ENCODE measurements around the gene NID1. TPM values are rescaled to one million over a fixed set of nuclear protein-coding genes. Genes with fewer than 3 reads are reported as not detected.

Gene NID1
- total RNA-seq, 1 experiment from 2014 or later = 8.6 TPM

DNA sequence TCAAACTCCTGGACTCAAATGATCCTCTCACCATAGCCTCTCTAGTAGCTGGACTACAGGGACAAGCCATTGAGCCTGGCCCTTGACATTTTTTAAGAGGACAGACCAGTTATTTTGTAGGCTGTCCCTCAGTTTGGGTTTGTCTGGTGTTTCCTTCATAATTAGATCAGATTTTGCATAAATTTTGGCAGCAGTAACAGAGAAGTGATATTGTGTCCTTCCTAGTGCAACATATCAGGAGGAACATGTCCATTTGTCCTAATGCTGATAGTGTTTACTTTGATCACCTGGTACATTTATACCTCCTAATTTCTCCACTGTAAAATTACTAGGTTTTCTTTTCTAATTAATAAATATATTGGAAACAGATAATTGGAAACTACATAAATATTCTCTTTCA is 5.9 kb upstream of the NID1 start:
- Mint-ChIP-seq H3K9me3 (ENCODE audit: low read depth, unreplicated experiment) (no peaks in the 10 kb centered on the region), H3K27me3 (ENCODE audit: unreplicated experiment) (peaks cover 18% of the 10 kb centered on the region), H3K36me3 (ENCODE audit: insufficient read depth, unreplicated experiment) (no peaks in the 10 kb centered on the region), H3K27ac (ENCODE audit: unreplicated experiment) (no peak overlapping the region), H3K4me1 (ENCODE audit: low read depth, unreplicated experiment) (no peaks in the 10 kb centered on the region), H3K4me3 (ENCODE audit: low read depth, unreplicated experiment) (no peak overlapping the region)
- no TSS peak for BruUV-seq (replicated peaks)
- intact Hi-C loops (cut with micrococcal nuclease; ENCODE audit: unreplicated experiment) = no loop called here
- DNase-seq = no peak
- CTCF ChIA-PET = no interaction called here
- TF ChIP-seq, protein P1, sequence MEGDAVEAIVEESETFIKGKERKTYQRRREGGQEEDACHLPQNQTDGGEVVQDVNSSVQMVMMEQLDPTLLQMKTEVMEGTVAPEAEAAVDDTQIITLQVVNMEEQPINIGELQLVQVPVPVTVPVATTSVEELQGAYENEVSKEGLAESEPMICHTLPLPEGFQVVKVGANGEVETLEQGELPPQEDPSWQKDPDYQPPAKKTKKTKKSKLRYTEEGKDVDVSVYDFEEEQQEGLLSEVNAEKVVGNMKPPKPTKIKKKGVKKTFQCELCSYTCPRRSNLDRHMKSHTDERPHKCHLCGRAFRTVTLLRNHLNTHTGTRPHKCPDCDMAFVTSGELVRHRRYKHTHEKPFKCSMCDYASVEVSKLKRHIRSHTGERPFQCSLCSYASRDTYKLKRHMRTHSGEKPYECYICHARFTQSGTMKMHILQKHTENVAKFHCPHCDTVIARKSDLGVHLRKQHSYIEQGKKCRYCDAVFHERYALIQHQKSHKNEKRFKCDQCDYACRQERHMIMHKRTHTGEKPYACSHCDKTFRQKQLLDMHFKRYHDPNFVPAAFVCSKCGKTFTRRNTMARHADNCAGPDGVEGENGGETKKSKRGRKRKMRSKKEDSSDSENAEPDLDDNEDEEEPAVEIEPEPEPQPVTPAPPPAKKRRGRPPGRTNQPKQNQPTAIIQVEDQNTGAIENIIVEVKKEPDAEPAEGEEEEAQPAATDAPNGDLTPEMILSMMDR (IDR thresholded peaks at IDR 0.05; ENCODE audit: unreplicated experiment) = no peak

DNA sequence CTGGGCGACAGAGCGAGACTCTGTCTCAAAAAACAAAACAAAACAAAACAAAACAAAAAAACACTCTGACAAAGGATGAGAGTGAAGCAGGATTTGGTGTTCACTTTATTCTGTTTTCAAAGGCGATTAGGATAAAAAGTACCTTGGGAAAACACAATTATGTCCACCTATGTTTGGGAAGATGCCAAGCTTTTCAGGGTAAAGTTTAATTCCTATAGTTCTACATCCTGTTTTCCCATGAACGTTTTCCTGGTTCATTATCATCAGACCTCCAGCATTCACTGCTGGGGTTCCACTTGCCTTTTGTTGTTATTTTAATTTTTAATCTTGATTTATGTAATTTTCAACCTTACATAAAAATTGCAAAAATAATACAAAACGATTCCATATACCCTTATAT is 4.9 kb upstream of the NID1 start:
- Mint-ChIP-seq H3K4me3 (ENCODE audit: low read depth, unreplicated experiment) (no peak overlapping the region), H3K27ac (ENCODE audit: unreplicated experiment) (no peak overlapping the region), H3K9me3 (ENCODE audit: low read depth, unreplicated experiment) (no peaks in the 10 kb centered on the region), H3K4me1 (ENCODE audit: low read depth, unreplicated experiment) (no peaks in the 10 kb centered on the region), H3K27me3 (ENCODE audit: unreplicated experiment) (peaks cover 25% of the 10 kb centered on the region), H3K36me3 (ENCODE audit: insufficient read depth, unreplicated experiment) (peaks cover 2% of the 10 kb centered on the region)
- no peak for DNase-seq
- no TSS peak for BruUV-seq (replicated peaks)
- intact Hi-C loops (cut with micrococcal nuclease; ENCODE audit: unreplicated experiment) = no loop called here
- TF ChIP-seq, protein P1 (IDR thresholded peaks at IDR 0.05; ENCODE audit: unreplicated experiment) = no peak
- CTCF ChIA-PET = no interaction called here

DNA sequence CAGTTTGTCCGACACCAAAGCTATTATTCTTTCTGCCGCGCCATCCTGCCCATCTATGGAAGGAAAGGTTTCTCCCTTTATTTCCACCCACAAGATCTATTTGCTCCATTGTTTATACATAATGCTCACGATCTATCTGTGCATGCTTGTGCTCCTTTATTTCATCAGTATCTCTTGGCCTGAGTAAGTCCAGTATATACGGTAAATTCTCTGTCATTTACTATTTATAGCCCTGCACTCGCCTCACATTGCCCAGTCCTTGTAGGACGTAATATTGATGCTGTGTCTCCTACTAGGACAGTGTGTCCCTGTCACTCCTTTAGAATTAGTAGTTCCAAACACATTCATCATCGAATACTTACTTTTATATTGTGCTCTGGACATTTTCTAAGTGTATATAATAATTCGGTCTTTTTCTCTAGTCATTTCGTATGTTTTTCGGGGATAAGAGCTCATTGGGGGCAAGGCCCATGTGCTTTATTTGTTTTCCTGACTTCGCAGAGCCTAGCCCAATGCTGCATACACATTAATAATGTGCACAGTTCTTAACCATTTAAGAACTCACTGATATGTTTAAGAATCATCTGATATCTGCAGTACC is 3.1 kb upstream of the NID1 start:
- Mint-ChIP-seq H3K36me3 (ENCODE audit: insufficient read depth, unreplicated experiment) (peaks cover 5% of the 10 kb centered on the region), H3K27me3 (ENCODE audit: unreplicated experiment) (peaks cover 25% of the 10 kb centered on the region), H3K4me3 (ENCODE audit: low read depth, unreplicated experiment) (no peak overlapping the region), H3K9me3 (ENCODE audit: low read depth, unreplicated experiment) (no peaks in the 10 kb centered on the region), H3K27ac (ENCODE audit: unreplicated experiment) (no peak overlapping the region), H3K4me1 (ENCODE audit: low read depth, unreplicated experiment) (no peaks in the 10 kb centered on the region)
- DNase-seq = no peak
- TF ChIP-seq, protein P1 (IDR thresholded peaks at IDR 0.05; ENCODE audit: unreplicated experiment) = no peak
- no TSS peak for BruUV-seq (replicated peaks)
- intact Hi-C loops (cut with micrococcal nuclease; ENCODE audit: unreplicated experiment) = no loop called here
- CTCF ChIA-PET = no interaction called here

DNA sequence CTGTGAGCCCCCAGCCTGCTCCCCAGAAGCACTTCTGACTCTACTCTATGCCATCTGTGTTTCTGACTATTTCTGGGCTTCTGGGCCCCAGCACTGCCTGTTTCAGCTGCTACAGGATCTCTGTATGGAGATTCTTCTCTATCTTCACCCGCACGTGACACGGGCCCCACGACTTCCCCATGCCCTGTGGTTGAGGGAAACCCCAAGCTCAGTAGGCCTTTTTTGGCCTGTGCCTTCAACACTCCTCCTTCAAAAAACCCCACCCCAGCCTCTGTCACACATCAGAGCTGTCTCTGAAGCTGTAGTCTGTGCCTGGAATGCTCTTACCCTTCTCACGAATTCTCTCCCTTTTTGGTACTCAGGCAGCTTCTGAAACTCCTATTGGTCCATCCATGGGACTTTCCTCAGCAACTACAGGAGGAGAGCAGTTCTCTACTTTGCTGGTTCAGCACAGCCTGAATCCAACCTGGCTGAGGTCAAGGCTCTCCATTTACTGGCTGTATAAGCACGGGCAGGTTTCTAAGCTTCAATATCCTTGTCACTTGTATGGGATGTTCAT is 2.0 kb upstream of the NID1 start:
- H3K4me3 Mint-ChIP-seq (ENCODE audit: low read depth, unreplicated experiment) = no peak overlapping the region
- TF ChIP-seq, protein P1 (IDR thresholded peaks at IDR 0.05; ENCODE audit: unreplicated experiment) = no peak
- CTCF ChIA-PET = interaction anchor here (0.5 kb wide), 1 partner anchor 406 kb away, joined by 4 read pairs; no protein-coding TSS in a partner anchor
- H3K4me1 Mint-ChIP-seq (ENCODE audit: low read depth, unreplicated experiment) = no peaks in the 10 kb centered on the region
- intact Hi-C loops (cut with micrococcal nuclease; ENCODE audit: unreplicated experiment) = no loop called here
- no TSS peak for BruUV-seq (replicated peaks)
- no peak for DNase-seq
- H3K27me3 Mint-ChIP-seq (ENCODE audit: unreplicated experiment) = peaks cover 25% of the 10 kb centered on the region
- H3K27ac Mint-ChIP-seq (ENCODE audit: unreplicated experiment) = no peak overlapping the region
- peaks cover 5% of the 10 kb centered on the region for H3K36me3 Mint-ChIP-seq (ENCODE audit: insufficient read depth, unreplicated experiment)
- H3K9me3 Mint-ChIP-seq (ENCODE audit: low read depth, unreplicated experiment) = no peaks in the 10 kb centered on the region

Measured in Calu3 (cell line).